HepG2 (cell line): ENCODE measurements around the gene GRID1. TPM values are rescaled to one million over a fixed set of nuclear protein-coding genes. Genes with fewer than 3 reads are reported as not detected.

Experiments used
- ATAC-seq: fragments of 200-7000 bp; cut with Tn5 transposase; 3 replicates; pipeline ENCODE4 v1.9.1; 2020; ENCODE audit warnings: mild to moderate bottlenecking, moderate library complexity
- BruUV-seq: library from RNA; stranded (reverse); fragments of 400-500 nt; replicated peaks from 2 replicates; lab custom pipeline; 2021; lab: Mats Ljungman, UMichigan
- CTCF ChIA-PET: fragments of 300-600 bp; formaldehyde crosslinking; extraction: SDS; loops from one replicate; lab custom pipeline; 2021; ENCODE audit warnings: low total read pairs, inconsistent platforms, low intra/inter-chr PET ratio; lab: Yijun Ruan, JAX
- POLR2A ChIA-PET: fragments of 350-600 bp; sonication (Branson Sonifier 250); formaldehyde crosslinking; loops from one replicate; lab custom pipeline; 2020; ENCODE audit warnings: antibody characterized with exemption, inconsistent platforms; lab: Yijun Ruan, JAX
- DNase-seq: peaks from one replicate; pipeline ENCODE4 v3.0.0-alpha.2; 2015; ENCODE audit warnings: low spot score
- FAIRE-seq: peaks from 3 replicates; lab custom pipeline; 2011; peaks lifted over from hg19 to GRCh38; lab: Jason Lieb, UNC
- H2AFZ ChIP-seq: one replicate; pipeline ENCODE4 v1.6.1; 2011; ENCODE audit warnings: low read length, inconsistent platforms
- H3K27ac ChIP-seq: fragments of 300-600 bp; 3 replicates; pipeline ENCODE4 v1.8.0; 2011; ENCODE audit warnings: mixed run types, mild to moderate bottlenecking, mixed read lengths, low read length, inconsistent platforms; ENCODE audit not compliant: insufficient read depth; ENCODE audit errors: extremely low read length
- H3K27me3 ChIP-seq, 2 experiments: fragments of 200-600 bp in 1 of 2; 2 replicates in 1 of 2; 3 replicates in 1 of 2; pipeline versions ENCODE4 v1.6.0 to v1.8.0; 2011; ENCODE audit warnings: low read length in 2 of 2, mild to moderate bottlenecking in 2 of 2, moderate library complexity in 2 of 2, inconsistent platforms in 1 of 2; ENCODE audit not compliant: insufficient read depth in 2 of 2, control insufficient read depth in 1 of 2
- H3K36me3 ChIP-seq, 2 experiments: fragments of 200-600 bp in 1 of 2; replicated peaks in 1 of 2; 2 replicates in 1 of 2; 3 replicates in 1 of 2; pipeline versions ENCODE4 v1.5.1 to v1.8.0; 2011; ENCODE audit warnings: low read length in 2 of 2, inconsistent platforms in 1 of 2; ENCODE audit not compliant: insufficient read depth in 2 of 2, control insufficient read depth in 1 of 2
- H3K4me1 ChIP-seq: 2 replicates; pipeline ENCODE4 v1.5.1; 2012; ENCODE audit warnings: low read length, inconsistent platforms; ENCODE audit not compliant: insufficient read depth
- H3K4me2 ChIP-seq: 2 replicates; pipeline ENCODE4 v1.6.0; 2011; ENCODE audit warnings: low read depth, low read length, inconsistent platforms
- H3K4me3 ChIP-seq, 3 experiments: fragments of 200-600 bp in 1 of 3; sonication (generic), shearing (Covaris generic) in 1 of 3; replicated peaks in 1 of 3; 2 replicates each; pipeline ENCODE4 v1.5.1; 2011 to 2016; ENCODE audit warnings: low read length in 3 of 3, inconsistent platforms in 2 of 3, low read depth in 2 of 3, mild to moderate bottlenecking in 2 of 3, control low read depth in 1 of 3, mixed read lengths in 1 of 3; ENCODE audit not compliant: insufficient read depth in 1 of 3
- H3K79me2 ChIP-seq: one replicate; pipeline ENCODE4 v1.6.1; 2011; ENCODE audit warnings: low read length, inconsistent platforms; ENCODE audit not compliant: insufficient read depth
- H3K9ac ChIP-seq: 2 replicates; pipeline ENCODE4 v1.6.0; 2011; ENCODE audit warnings: mild to moderate bottlenecking, low read depth, low read length, inconsistent platforms; ENCODE audit not compliant: insufficient read depth
- H3K9me3 ChIP-seq: 2 replicates; pipeline ENCODE4 v1.5.1; 2012; ENCODE audit warnings: mild to moderate bottlenecking, low read length
- H4K20me1 ChIP-seq: 2 replicates; pipeline ENCODE4 v1.6.0; 2011; ENCODE audit warnings: inconsistent platforms, mild to moderate bottlenecking, low read length, moderate library complexity; ENCODE audit not compliant: insufficient read depth
- ARNTL ChIP-seq: sonication (generic); formaldehyde crosslinking; IDR thresholded peaks from 2 replicates; pipeline ENCODE4 v1.4.0; 2020; ENCODE audit warnings: mild to moderate bottlenecking, missing genetic modification reagents
- CTCF ChIP-seq: sonication (generic); formaldehyde crosslinking; IDR thresholded peaks from 2 replicates; pipeline ENCODE4 v1.5.0; 2020; ENCODE audit warnings: mild to moderate bottlenecking, missing genetic modification reagents, moderate library complexity
- GTF2F1 ChIP-seq: fragments of 150-350 bp; IDR thresholded peaks from 2 replicates; pipeline ENCODE4 v1.6.1; 2014; ENCODE audit warnings: low read length
- MTA3 ChIP-seq: sonication (generic); formaldehyde crosslinking; IDR thresholded peaks from 2 replicates; pipeline ENCODE4 v1.4.0; 2020; ENCODE audit warnings: missing genetic modification reagents
- PRMT3 ChIP-seq: sonication (generic); formaldehyde crosslinking; IDR thresholded peaks from 2 replicates; pipeline ENCODE4 v1.8.1; 2022; ENCODE audit warnings: low read depth, mild to moderate bottlenecking, moderate library complexity, missing genetic modification reagents, borderline replicate concordance
- RBM39 ChIP-seq: fragments of 200-400 bp; formaldehyde crosslinking; IDR thresholded peaks from one replicate; pipeline ENCODE4 v1.6.1; 2018; ENCODE audit warnings: antibody characterized with exemption, mild to moderate bottlenecking, low read depth, low read length; ENCODE audit not compliant: poor library complexity, severe bottlenecking
- RXRB ChIP-seq: IDR thresholded peaks from 2 replicates; pipeline ENCODE4 v1.6.1; 2016; ENCODE audit warnings: borderline replicate concordance, missing genetic modification reagents, missing compliant biosample characterization
- TBX2 ChIP-seq: sonication (generic); formaldehyde crosslinking; IDR thresholded peaks from 2 replicates; pipeline ENCODE4 v1.5.0; 2020; ENCODE audit warnings: missing genetic modification reagents, mild to moderate bottlenecking, borderline replicate concordance
- ZFY ChIP-seq: sonication (generic); formaldehyde crosslinking; IDR thresholded peaks from 2 replicates; pipeline ENCODE4 v1.4.0; 2020; ENCODE audit warnings: missing genetic modification reagents
- ZNF136 ChIP-seq: sonication (generic); formaldehyde crosslinking; IDR thresholded peaks from 2 replicates; pipeline ENCODE4 v1.8.1; 2022; ENCODE audit warnings: low read depth, mild to moderate bottlenecking, moderate library complexity, missing genetic modification reagents
- ZNF44 ChIP-seq: sonication (generic); formaldehyde crosslinking; IDR thresholded peaks from 2 replicates; pipeline ENCODE4 v1.5.1; 2020; ENCODE audit warnings: mild to moderate bottlenecking, missing genetic modification reagents
- ZNF574 ChIP-seq: sonication (generic); formaldehyde crosslinking; IDR thresholded peaks from 2 replicates; pipeline ENCODE4 v1.4.0; 2020; ENCODE audit warnings: missing genetic modification reagents
- ZNF777 ChIP-seq: sonication (generic); formaldehyde crosslinking; IDR thresholded peaks from 2 replicates; pipeline ENCODE4 v1.4.0; 2020; ENCODE audit warnings: missing genetic modification reagents
- ZUFSP ChIP-seq: sonication (generic); formaldehyde crosslinking; IDR thresholded peaks from 2 replicates; pipeline ENCODE4 v1.9.0; 2021; ENCODE audit warnings: missing genetic modification reagents, mild to moderate bottlenecking, borderline replicate concordance
- WGBS: methylation state at CpG from one replicate; pipeline ENCODE4 v1.1.6; 2017; ENCODE audit warnings: low lambda C conversion rate; 5-methylcytosine and 5-hydroxymethylcytosine counted together
- in situ Hi-C: cut with HindIII; loops from 2 replicates; pipeline ENCODE4 v1.10.0; 2017; ENCODE audit warnings: low pct_unique_long_range_greater_than_20kb; ENCODE audit not compliant: extremely low pct_ligation_motif_present
- intact Hi-C: fragments of 100-400 bp; cut with micrococcal nuclease; formaldehyde crosslinking; loops from one replicate; pipeline ENCODE4 v1.10.0; 2022; ENCODE audit not compliant: unreplicated experiment
- polyA plus RNA-seq, 8 experiments: library from polyadenylated mRNA; depleted of rRNA in 3 of 8; stranded (reverse) in 7 of 8; unstranded in 1 of 8; fragments of >200 nt; fragmentation: Illumina TruSeq in 4 of 8; extraction: Trizol in 4 of 8; gene quantifications; 2 replicates each; pipeline versions ENCODE4 v1.2.1 to v1.2.3, GENCODE V29; 2011 to 2016; ENCODE audit warnings: low read depth in 4 of 8, missing spikeins in 1 of 8, mixed read lengths in 1 of 8; ENCODE audit not compliant: insufficient read depth in 1 of 8
- total RNA-seq, 5 experiments: library from RNA; depleted of rRNA; stranded (reverse); fragments of >200 nt; fragmentation: Illumina TruSeq; extraction: Trizol; gene quantifications; 2 replicates each; pipeline ENCODE4 v1.2.3, GENCODE V29; 2016; ENCODE audit warnings: low read depth in 1 of 5

GRID1 gene
- total and polyA plus RNA-seq, 2 of the 13 experiments (the other 11 are each of a cell fraction or from before 2014, with no cell fraction given) = 0.05 TPM; not detected in 1

- Histone ChIP-seq H3K27me3 (peaks cover 2 to 10% of the 10 kb centered on the region in 2 experiments; a peak in 1 of 5 replicates), H2AFZ (no peak overlapping the region), H3K9me3 (no peaks in the 10 kb centered on the region), H3K79me2 (no peaks in the 10 kb centered on the region), H4K20me1 (no peaks in the 10 kb centered on the region), H3K9ac (no peak overlapping the region), H3K27ac (no peak overlapping the region), H3K4me3 (no peak overlapping the region), H3K36me3 (no peaks in the 10 kb centered on the region), H3K4me1 (peaks cover 23% of the 10 kb centered on the region), H3K4me2 (no peak overlapping the region)
- ATAC-seq (no peak), FAIRE-seq (no peak), DNase-seq (no peak)
- ChIA-PET CTCF (no interaction called here), POLR2A (no interaction called here)
- 6% methylated on average over 4 of the region's 10 CpGs for WGBS
- in situ Hi-C loops (no loop called here), intact Hi-C loops (no loop called here)
- TF ChIP-seq MTA3 (CRISPR knock-in tag) = no peak
- TF ChIP-seq ARNTL (CRISPR knock-in tag) = no peak
- TF ChIP-seq ZNF777 (CRISPR knock-in tag) = no peak
- TF ChIP-seq ZFY = no peak
- no peak for TF ChIP-seq CTCF (CRISPR knock-in tag)
- TF ChIP-seq ZNF136 (CRISPR knock-in tag) = no peak
- TF ChIP-seq RBM39 = no peak
- no peak for TF ChIP-seq ZUFSP (CRISPR knock-in tag)
- no peak for TF ChIP-seq TBX2 (CRISPR knock-in tag)
- no peak for TF ChIP-seq ZNF44 (CRISPR knock-in tag)
- no peak for TF ChIP-seq PRMT3 (CRISPR knock-in tag)
- no peak for TF ChIP-seq ZNF574 (CRISPR knock-in tag)
- TF ChIP-seq RXRB = no peak
- no peak for TF ChIP-seq GTF2F1
- no TSS peak for BruUV-seq
Observed at GRCh38 chr10:86217371-86218080, 149.1 kb downstream of the GRID1 start.
